Caki2 (cell line): ENCODE data around the gene LEF1. TPM values are rescaled to one million over a fixed set of nuclear protein-coding genes. Genes with fewer than 3 reads are reported as not detected.

Source experiments
- DNase-seq: peaks from one replicate; pipeline ENCODE4 v3.0.0-alpha.2; 2015; ENCODE audit warnings: low read depth
- in situ Hi-C: cut with HindIII; loops from 2 replicates; pipeline ENCODE4 v1.10.0; 2016; ENCODE audit warnings: low sequenced_read_pairs, low pct_unique_long_range_greater_than_20kb, mixed read lengths
- total RNA-seq: library from RNA; depleted of rRNA; stranded (reverse); fragments of >200 nt; shearing (Covaris generic); gene quantifications from 2 replicates; pipeline ENCODE4 v1.2.3, GENCODE V29; 2014; ENCODE audit warnings: low replicate concordance

LEF1 gene
- total RNA-seq, 1 experiment from 2014 or later: not detected

DNA sequence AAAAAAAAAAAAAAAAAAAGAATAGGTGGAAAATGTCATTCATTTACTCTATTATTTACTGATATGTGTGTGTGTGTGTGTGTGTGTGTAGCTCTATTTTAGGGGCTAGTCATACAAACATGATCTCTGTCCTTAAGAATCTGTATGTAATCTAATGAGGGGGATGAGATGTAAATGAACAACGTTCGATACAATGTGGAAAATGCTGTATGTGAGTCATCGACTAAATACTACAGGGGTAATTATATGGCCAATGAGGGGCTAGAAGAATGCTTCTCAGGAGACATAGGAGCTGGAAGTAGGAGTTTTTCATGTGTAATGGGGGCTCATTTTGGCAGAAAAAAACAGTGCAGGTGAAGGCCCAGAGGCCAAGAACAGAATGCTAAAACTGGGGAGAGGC is 41.9 kb downstream of the LEF1 start:
- no peak for DNase-seq
- in situ Hi-C loops: no loop called here

DNA sequence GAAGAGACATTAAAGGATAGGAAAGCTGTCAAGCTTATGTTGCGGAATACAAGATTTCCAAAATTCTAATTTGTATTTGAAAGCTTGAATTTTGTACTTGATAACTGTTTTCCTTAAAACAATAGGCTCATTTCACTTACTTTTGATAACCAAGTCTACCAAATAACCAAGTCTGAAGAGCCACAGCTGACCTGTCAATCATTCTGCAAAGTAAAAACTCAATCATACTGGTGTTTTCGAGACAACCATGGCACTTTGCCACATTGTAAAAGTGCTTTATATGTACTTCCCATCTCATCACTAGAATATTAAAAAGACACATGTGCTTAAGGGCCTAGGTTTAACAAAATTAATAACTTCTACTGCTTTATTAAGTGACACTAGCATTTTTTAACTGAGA is 47.9 kb downstream of the LEF1 start:
- in situ Hi-C loops: no loop called here
- DNase-seq: no peak

DNA sequence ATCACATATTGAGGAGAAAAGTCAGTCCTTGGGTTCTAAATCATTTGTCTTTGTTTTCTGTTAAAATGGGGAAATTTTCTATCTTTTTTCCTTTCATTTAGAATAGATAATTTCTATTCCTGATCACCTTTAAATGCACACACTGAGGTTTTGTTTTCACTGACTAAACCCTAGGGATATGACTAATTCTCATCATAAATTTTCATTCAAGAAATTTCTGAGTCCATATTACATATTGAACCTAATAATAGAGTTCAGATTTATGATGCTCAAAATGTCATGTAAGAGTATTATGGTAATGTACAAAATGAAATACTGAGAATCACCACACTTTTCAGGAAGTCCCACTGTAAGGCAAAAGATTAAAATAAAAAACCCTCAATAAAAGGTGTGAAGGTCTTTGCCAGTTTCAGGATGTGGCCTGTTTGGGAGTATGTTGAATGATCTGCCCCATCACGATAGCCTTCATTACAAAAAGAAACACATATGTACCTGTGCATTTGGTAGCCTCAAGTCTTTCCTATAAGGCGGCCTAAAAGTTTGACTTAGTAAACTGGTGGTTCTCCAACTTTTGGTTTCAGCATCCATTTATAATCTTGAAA is 49.4 kb downstream of the LEF1 start:
- no peak for DNase-seq
- in situ Hi-C loops: no loop called here

DNA sequence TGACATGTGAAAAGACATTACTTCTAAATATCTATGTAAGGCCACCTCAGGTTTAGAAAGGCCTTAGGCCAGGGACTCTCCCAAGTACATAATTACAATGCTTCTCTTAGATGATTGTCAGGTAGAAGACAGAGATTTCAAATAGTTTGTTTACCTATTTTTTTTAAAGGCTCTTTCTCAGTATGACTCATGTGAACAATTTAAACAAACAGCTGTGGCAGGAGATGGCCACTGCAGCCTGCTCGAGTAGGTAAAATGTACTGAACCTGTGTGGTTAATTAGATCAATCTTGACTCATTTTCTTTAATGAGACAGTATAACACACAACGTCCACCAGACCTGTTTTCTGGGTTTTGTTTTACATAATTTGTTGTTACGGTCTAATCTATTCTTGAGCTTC is 50.2 kb downstream of the LEF1 start:
- in situ Hi-C loops: no loop called here
- DNase-seq: no peak

DNA sequence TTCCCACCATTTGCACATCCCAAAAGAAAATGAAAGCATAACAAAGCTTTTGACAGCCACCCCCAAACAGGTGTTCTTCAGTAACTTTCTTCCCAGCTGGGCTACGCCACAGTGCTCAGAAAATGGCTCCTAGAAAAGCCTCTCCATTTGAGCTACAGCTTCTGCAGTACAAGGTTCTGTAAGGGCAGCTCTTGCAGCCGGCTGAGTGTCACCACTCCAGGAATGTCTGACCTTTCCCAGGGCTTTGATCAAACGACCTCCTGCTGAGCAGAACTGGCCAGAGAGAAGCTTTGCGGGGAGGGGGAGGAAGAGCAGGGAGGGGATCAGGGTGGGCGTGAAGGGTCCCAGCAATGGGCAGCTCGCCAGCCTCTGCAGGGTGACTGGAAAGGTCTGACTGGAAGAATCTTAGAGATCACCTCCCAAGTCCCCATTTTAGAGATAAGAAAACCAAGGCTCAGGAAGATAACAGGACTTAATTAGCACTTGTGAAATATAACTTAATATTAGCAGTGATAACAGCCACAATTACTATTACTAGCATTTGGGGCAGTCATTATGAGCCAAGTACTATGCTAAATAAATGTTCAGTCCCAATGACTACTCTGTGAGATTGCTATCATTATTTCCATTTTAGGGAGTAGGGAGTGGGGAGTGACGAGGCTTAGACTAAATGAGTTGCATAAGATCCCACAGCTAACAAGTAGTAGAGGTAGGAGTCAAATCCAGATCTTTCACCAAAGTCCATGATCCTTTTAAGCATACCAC is 51.1 kb downstream of the LEF1 start:
- in situ Hi-C loops: no loop called here
- DNase-seq: no peak

DNA sequence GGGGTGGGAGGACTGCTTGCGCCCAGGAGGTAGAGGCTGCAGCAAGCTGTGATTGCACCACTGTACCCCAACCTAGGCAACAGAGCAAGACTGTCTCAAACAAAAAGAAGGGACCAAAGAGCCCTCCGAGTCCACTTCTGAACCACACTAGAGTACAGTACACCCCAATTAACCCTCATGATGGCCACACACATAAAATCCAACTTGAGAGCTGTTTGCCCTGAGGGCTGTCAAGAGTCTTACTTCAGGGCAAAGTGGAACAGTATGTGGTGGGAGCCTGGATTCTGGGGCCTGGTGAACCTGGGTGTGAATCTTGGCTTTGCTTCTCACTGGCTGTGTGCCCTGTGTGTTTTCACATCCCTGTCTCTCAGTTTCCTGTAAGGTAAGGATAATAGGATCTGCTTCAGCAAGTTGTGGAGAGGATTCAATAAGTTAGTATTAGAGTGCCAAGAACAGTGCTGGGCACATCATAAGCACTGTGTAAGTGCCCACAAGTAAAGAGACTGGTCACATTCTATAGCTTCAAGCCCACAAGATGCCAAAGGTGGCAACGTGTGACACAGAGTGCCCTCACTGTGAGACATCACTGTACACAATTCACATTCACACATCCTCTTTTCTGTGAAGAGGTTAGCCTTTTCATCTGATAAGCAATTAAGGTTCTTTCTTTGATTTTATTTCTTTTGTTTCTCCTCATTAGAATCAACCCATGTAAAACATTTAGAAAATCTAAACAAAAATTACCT is 52.1 kb downstream of the LEF1 start:
- in situ Hi-C loops: no loop called here
- no peak for DNase-seq

DNA sequence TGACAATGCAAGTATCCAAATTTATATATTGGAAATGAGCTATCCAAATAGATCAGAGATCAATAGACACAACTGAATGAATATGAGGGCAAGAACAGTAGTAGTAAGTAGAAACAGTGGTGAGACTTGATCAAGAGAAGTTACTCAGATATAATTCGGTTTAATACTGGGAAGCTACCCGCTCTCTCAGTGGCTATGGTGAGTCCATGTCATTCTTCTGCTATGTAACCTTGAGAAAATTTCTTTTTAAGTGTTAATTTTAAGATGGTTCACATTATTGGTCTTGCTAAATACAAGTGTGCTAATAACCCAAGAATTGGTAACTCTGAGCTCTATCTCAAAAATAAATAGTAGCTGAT is 53.6 kb downstream of the LEF1 start:
- in situ Hi-C loops: no loop called here
- no peak for DNase-seq

DNA sequence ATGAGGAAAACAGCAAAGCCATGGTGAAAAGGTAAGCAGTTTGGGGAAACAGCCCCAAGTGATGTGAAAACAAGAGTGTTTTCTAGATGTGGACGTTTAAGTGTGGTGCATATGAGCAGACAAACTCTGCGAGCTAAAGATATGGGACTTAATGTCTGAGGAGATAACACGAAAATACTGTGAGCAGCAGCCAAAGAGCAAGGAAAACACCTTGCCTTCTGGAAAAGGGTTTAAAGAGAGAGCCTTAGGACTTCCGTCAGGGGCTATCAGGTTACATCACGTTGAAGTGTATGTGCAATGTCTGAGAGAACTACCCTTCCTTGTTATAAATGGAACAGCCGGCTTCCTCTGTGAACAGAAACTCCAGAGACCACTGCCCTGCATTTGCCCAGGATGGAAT is 54.2 kb downstream of the LEF1 start:
- in situ Hi-C loops: no loop called here

DNA sequence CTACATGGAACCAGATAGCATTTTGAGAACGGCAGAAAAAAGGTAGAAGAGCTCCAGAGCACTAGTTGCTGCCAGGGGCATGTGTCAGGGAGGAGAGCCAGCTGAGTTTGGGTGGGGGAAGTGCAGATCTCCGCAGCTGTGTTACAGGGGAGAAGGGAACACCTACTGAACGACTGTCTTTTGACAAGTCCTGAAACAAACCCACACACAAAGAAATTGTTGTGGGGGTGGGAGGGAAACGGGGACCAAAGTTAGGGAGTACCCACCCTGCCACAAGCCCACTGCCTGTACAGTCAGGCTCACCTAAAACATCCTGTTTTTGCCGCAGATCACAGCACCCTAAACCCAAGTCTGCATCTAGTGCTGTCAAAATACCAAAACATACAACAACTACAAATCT is 55.5 kb downstream of the LEF1 start:
- in situ Hi-C loops: no loop called here
- DNase-seq: no peak

More for the DNA sequence above, 54.2 kb downstream of the LEF1 start:
- DNase-seq: no peak

DNA sequence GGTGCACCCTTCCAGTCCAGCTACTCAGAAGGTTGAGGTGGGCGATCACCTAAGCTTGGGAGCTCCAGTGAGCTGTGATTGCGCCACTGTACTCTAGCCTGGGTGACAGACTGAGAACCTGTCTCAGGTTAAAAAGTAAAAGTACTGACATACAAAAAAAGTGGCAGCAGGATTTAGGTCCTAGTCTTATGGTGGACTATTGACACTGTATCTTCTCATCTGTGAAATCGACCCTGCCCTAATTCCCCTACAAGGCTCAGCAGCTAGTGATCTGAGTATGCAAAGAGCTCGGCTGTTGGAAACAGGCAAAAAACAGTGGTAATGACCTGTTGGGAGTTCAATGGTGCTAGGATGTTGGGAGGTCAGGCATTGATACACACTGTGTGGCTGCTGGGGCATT is 57.0 kb downstream of the LEF1 start:
- DNase-seq: no peak
- in situ Hi-C loops: no loop called here

DNA sequence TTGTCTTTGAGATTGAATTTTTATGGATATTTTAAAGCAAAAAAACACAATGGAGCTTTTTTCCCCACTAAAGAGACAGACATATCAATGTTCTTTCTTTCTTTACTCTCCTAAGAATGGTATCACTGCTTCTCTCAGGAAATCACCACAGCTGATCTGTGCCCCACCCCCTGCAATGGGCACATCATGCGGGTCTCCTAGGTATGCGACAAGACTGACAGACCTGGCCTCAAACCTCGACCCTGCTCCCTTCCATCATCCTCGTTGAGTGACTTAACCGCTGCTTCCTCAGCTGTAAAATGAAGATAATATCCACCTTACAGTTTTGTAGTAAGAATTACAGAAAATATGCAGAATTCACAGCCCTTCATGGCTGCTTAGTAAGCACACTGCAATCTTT is 58.3 kb downstream of the LEF1 start:
- no peak for DNase-seq
- in situ Hi-C loops: no loop called here

DNA sequence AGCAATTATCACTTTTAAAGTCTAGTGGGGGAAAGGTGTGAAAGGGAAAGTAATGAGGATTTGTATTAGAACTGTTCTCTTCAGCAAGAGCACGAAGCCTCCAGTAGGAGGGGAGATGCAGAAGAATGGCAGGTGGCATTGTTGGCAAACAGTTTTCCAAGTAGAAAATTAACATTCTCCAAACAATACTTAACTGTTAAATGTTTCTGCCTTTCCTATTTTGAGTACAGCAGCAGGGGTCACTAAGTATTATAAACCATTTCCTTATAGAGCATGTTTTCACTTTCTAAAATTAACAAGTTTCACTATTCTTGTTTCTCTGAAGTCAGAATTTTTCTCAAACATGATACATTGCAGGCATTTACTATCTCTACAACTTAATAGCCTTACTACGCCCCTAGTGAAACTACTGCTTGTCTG is 58.7 kb downstream of the LEF1 start:
- no peak for DNase-seq
- in situ Hi-C loops: no loop called here

DNA sequence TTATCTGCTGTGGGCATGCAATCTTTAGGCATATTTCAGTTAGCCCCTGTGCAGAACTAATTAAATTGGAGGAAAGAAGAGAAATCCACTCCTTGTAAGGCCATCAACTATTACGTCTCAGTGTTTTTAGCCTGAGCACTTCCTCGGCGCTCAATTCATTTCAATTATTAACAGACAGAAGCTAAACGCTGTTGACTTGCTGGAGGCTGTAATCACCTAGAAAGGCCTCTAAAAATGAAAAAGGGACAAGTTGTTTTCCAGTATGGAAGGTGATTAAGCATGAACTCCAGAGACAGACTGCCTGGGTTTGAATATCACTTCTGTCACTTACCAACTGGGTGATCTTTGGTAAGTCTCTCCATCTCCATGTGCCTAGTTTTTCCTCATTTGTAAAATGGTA is 59.6 kb downstream of the LEF1 start:
- no peak for DNase-seq
- in situ Hi-C loops: no loop called here

DNA sequence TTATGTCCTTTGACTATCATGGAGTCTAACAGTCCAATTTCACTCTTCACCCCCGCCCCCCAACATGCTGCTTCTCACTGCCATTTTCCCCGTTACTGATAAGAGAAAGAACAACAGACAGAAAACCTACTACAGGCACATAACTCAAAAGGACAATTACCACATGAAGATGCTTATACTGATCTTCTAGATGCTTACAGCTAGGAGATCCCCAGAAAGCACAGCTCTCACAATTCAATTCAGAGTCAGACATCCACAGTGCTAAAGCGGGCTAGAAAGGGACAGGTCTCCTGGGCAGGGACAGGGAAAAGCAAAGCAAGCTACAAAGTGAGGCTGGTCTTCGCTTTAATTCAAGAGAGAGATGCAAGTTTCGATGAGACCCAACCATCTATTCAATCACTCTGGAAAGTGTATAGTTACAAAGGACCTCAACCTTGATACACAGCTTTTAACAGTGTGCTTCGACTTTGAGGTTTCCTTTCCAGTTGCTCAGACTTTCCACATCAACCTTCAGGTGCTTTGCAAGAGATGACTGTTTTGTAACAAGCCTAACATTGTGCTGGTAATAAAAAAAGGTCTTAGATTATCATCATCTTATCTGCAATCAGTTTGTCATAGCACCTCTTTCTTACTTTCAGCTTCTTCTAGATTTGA is 60.9 kb downstream of the LEF1 start:
- in situ Hi-C loops: no loop called here
- DNase-seq: no peak

DNA sequence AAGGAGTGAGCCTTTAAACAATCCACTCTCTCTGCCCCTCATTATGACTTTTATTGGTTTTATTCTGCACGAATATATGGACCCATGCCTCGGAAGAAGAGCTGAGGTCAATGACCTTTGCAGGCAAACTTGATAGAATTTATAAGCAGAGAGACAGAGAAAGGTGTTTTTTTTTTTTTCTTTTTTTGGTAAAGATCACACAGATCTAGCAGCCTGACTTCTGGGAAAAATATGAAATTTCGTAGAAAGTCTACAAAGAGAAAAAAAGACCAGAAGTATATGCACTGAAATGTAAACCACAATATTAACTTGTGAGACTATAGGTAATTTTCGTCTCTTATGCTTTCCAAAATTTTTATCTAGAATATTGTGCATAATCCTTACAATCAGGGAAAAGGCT is 61.6 kb downstream of the LEF1 start:
- in situ Hi-C loops: no loop called here
- no peak for DNase-seq

DNA sequence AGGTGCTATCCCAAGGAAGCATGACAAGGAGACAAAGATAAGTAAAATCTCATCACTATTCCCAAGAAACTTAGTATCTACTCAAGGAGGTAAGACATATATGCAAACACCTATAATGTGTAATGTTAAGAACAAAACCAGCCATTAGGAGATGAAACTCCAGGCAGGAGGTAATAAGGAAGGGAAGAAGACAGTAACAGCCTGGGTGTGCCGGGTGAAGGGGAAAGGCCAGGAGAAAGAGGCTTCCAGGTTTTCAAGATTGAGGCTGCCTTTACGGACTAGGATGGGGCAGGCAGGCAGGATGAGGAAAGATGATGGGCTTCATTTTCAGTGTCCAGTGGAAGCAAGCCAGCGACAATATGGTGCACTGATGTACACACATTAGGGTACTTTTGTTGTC is 62.5 kb downstream of the LEF1 start:
- in situ Hi-C loops: no loop called here
- no peak for DNase-seq

DNA sequence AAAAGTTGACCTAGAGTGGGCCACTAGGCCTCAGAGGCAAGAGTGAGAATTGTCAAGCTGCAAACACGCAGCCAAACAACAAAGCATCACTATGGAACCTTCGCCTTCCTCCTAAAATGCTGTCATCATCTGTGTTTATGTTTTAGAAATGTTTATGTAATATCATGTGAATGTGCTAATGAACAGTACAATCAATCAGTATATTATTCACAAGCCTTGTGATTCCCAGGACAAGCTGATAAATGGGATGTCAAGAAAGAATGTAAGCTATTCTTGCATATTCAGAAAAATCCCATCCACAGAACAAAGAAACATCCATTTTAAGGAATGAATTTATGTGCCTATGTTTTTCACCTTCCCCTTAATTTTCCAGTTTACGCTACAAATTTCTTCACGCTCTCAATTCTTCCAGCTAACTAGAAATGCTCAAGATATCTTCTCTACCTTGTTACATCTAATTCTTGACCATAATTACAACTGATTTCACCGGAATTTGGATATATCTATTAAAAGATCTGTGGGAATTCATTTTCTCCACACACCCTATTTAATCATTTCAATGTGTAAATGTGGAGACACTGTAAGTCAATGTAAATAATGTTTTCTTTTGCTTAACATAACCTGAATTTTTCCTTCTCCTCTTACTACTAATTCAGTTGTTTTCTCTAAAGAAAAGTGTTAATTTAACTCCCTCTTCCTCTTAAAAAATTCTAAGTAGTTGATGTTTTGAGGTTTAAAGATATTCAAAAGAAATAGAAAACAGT is 65.5 kb downstream of the LEF1 start:
- no peak for DNase-seq
- in situ Hi-C loops: no loop called here

DNA sequence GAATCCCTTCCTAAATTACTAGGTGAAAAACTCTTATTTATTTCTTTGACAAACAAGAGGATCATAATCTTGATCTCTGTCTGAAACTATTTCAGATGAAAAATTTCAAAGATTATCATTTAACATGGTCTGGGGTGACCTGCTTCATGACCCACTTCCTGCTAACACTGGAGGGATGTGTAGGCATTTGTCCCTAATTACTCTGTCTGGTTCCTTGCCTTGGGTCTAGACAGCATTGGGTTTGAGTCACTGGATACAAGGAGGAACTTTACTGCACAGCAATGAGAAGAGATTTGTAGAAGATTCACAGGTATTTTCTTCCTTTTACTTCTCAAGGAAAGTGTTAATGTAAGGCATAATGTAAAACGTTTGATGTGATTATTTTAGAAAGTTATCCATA is 67.9 kb downstream of the LEF1 start:
- in situ Hi-C loops: no loop called here
- DNase-seq: no peak
